ENCODE data around the gene CCDC50. TPM values are rescaled to one million over a fixed set of nuclear protein-coding genes. Genes with fewer than 3 reads are reported as not detected.

CCDC50 gene
- total RNA-seq, 1 experiment from 2014 or later = 47.8 TPM

DNA sequence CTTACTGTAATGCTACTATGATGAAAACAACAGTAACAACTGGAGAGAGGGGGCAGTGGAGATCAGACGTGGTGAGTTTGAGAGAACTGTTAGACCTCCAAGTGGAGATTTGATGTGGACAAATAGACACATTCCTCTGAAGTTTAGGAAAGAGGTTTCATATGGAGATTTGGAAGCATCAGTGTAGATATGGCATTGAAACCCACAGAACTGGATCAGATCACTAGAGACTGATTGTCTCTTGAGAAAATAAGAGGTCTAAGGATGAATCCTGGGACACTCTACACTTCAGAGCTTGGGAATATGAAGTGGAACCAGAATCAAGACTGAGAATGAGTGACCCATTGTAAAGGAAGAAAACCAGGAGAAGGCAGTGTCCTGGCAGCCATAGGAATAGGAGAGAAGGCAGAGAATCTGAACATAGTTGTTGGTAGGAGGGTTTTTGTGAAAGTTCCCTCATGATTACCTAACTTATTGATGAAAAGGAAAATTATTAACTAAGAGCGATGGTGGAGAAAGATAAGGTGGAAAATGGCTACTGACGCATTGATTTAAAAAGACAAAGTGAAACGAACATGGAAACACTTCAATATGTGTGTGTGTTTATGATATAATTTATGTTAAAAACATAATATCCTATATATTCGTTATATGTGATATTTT is 102.1 kb downstream of the CCDC50 start:
- H3K4me2 ChIP-seq (ENCODE audit: low read length) = no peak overlapping the region
- CTCF ChIA-PET = no interaction called here
- no peaks in the 10 kb centered on the region for H3K9me3 ChIP-seq (ENCODE audit: control insufficient read depth in 1 of 2, insufficient read depth in 1 of 2, low read depth in 1 of 2, low read length in 2 of 2)
- ATAC-seq (no peak), DNase-seq (ENCODE audit: low read depth, low spot score) (no peak)
- H3K79me2 ChIP-seq (ENCODE audit: insufficient read depth, low read length) = no peaks in the 10 kb centered on the region
- H4K20me1 ChIP-seq (ENCODE audit: insufficient read depth) = no peaks in the 10 kb centered on the region
- no peak overlapping the region for H3K27ac ChIP-seq (ENCODE audit: low read depth, low read length)
- no peak overlapping the region for H3K4me3 ChIP-seq (replicated peaks in 1 of 2; ENCODE audit: low read depth in 1 of 2, low read length in 2 of 2)
- RAD21 ChIA-PET (ENCODE audit: low non-redundant PET in 1 of 2, low total read pairs in 2 of 2, uncharacterized antibody in 2 of 2, unreplicated experiment in 2 of 2) = no interaction called here
- H3K36me3 ChIP-seq (ENCODE audit: control insufficient read depth in 1 of 2, insufficient read depth in 2 of 2, low read length in 2 of 2) = no peaks in the 10 kb centered on the region
- H2AFZ ChIP-seq (ENCODE audit: low read depth, low read length, poor library complexity, severe bottlenecking) = no peak overlapping the region
- TF ChIP-seq, protein P1, sequence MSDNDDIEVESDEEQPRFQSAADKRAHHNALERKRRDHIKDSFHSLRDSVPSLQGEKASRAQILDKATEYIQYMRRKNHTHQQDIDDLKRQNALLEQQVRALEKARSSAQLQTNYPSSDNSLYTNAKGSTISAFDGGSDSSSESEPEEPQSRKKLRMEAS (IDR thresholded peaks at IDR 0.05) = no peak
- no peak for TF ChIP-seq POLR2A (IDR thresholded peaks at IDR 0.05; ENCODE audit: borderline replicate concordance, extremely low read depth, insufficient read depth, insufficient read length)
- TF ChIP-seq, protein P2, sequence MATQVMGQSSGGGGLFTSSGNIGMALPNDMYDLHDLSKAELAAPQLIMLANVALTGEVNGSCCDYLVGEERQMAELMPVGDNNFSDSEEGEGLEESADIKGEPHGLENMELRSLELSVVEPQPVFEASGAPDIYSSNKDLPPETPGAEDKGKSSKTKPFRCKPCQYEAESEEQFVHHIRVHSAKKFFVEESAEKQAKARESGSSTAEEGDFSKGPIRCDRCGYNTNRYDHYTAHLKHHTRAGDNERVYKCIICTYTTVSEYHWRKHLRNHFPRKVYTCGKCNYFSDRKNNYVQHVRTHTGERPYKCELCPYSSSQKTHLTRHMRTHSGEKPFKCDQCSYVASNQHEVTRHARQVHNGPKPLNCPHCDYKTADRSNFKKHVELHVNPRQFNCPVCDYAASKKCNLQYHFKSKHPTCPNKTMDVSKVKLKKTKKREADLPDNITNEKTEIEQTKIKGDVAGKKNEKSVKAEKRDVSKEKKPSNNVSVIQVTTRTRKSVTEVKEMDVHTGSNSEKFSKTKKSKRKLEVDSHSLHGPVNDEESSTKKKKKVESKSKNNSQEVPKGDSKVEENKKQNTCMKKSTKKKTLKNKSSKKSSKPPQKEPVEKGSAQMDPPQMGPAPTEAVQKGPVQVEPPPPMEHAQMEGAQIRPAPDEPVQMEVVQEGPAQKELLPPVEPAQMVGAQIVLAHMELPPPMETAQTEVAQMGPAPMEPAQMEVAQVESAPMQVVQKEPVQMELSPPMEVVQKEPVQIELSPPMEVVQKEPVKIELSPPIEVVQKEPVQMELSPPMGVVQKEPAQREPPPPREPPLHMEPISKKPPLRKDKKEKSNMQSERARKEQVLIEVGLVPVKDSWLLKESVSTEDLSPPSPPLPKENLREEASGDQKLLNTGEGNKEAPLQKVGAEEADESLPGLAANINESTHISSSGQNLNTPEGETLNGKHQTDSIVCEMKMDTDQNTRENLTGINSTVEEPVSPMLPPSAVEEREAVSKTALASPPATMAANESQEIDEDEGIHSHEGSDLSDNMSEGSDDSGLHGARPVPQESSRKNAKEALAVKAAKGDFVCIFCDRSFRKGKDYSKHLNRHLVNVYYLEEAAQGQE (IDR thresholded peaks at IDR 0.05; ENCODE audit: low read depth) = no peak
- no peak for TF ChIP-seq JUND (IDR thresholded peaks at IDR 0.05)
- no peak for TF ChIP-seq CBX3 (IDR thresholded peaks at IDR 0.05; ENCODE audit: low read depth)
- TF ChIP-seq TCF7L2 (IDR thresholded peaks at IDR 0.05; ENCODE audit: borderline replicate concordance, extremely low read depth, insufficient read depth, insufficient read length) = no peak
- no peak for TF ChIP-seq POLR2AphosphoS5 (IDR thresholded peaks at IDR 0.05; ENCODE audit: low read depth, low read length)
- no peaks in the 10 kb centered on the region for H3K9me2 ChIP-seq (ENCODE audit: insufficient read depth)
- no peak overlapping the region for H3K9ac ChIP-seq (ENCODE audit: low read length)
- BruUV-seq (replicated peaks) = no TSS peak
- intact Hi-C loops (cut with micrococcal nuclease) = no loop called here
- no peaks in the 10 kb centered on the region for H3K4me1 ChIP-seq (ENCODE audit: control insufficient read depth in 1 of 2, insufficient read depth in 2 of 2, low read length in 2 of 2)
- POLR2A ChIA-PET = no interaction called here
- H3K27me3 ChIP-seq (ENCODE audit: insufficient read depth, low read length) = no peaks in the 10 kb centered on the region

Measured in HCT116 (cell line).